Colonic mucosa (tissue), 4 donors: ENCODE results near the gene TNIK. TPM values are rescaled to one million over a fixed set of nuclear protein-coding genes. Genes with fewer than 3 reads are reported as not detected.

Source experiments
- DNase-seq: peaks from one replicate; pipeline ENCODE4 v3.0.0-alpha.2; 2020
- H3K27ac ChIP-seq: fragments of 200-600 bp; one replicate; pipeline ENCODE4 v1.8.0; 2021
- H3K27me3 ChIP-seq: fragments of 200-600 bp; one replicate; pipeline ENCODE4 v1.8.0; 2021
- H3K36me3 ChIP-seq: fragments of 200-600 bp; one replicate; pipeline ENCODE4 v1.8.0; 2021
- H3K4me1 ChIP-seq: fragments of 200-600 bp; one replicate; pipeline ENCODE4 v1.8.0; 2021; ENCODE audit warnings: mild to moderate bottlenecking
- H3K4me3 ChIP-seq: fragments of 200-600 bp; one replicate; pipeline ENCODE4 v1.8.0; 2021
- H3K9ac ChIP-seq, 2 donors: one replicate each; pipeline ENCODE4 v1.7.0; 2013; ENCODE audit warnings: control low read depth in 2 of 2, low read depth in 2 of 2, low read length in 2 of 2
- H3K9me3 ChIP-seq: fragments of 200-600 bp; one replicate; pipeline ENCODE4 v1.8.0; 2021
- intact Hi-C: fragments of 100-400 bp; cut with DNase I; formaldehyde crosslinking; loops from one replicate; pipeline ENCODE4 v1.14.1; 2022
- total RNA-seq, 2 donors: library from RNA; stranded (reverse); fragmentation: NEBNext Ultra II Directional in 1 of 2; extraction: Animal tissue kit (Norgen Biotek cat#: 25700) in 1 of 2; gene quantifications; one replicate each; pipeline ENCODE4 v1.2.1, GENCODE V29; 2021
- TF ChIP-seq, protein P1 (sequence below): fragments of 200-600 bp; IDR thresholded peaks from one replicate; pipeline ENCODE4 v1.8.0; 2022; ENCODE audit warnings: antibody characterized with exemption, mild to moderate bottlenecking
- donor health status: healthy.
- donor health status: DM: no; HTN: no; CAD: no.
- donor health status: DM: no; HTN: no; CAD: no.

The TNIK gene
- total RNA-seq, 2 donors from 2014 or later = 19.9 to 30.9 TPM

DNA sequence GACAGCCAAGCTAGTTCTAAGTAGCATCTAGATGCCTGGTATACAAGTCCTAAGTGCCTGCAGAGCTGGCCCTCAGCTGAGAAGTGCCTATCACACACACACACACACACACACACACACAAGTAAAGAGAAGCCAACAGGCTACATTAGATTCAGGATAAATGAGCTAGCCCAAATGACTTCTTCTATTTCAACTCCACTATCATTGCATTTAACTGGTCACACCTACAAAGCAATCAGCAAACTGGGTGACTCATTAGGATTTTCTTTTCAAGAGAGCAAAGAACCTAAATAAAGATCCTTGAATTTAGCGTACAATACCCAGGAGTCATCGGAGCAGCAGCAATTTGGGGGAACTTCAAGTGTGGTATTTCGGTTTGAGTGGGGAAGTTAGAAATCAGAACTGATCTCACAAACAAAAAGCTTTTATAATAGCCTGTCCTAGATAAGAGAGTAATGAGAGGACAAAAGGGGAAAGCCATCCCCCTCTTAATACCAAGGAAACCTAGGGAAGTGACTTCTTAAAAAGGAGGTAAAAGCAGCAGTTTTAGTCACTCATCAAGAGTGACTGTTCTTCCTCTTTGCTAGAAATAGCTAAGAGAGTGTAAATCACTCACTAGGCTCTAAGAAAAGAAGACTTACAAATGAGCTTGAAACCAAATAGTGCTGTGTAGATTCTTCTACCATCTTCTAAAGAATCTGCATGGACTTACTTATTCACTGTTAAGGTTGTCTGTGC is 112.7 kb downstream of the TNIK start:
- TF ChIP-seq, protein P1, sequence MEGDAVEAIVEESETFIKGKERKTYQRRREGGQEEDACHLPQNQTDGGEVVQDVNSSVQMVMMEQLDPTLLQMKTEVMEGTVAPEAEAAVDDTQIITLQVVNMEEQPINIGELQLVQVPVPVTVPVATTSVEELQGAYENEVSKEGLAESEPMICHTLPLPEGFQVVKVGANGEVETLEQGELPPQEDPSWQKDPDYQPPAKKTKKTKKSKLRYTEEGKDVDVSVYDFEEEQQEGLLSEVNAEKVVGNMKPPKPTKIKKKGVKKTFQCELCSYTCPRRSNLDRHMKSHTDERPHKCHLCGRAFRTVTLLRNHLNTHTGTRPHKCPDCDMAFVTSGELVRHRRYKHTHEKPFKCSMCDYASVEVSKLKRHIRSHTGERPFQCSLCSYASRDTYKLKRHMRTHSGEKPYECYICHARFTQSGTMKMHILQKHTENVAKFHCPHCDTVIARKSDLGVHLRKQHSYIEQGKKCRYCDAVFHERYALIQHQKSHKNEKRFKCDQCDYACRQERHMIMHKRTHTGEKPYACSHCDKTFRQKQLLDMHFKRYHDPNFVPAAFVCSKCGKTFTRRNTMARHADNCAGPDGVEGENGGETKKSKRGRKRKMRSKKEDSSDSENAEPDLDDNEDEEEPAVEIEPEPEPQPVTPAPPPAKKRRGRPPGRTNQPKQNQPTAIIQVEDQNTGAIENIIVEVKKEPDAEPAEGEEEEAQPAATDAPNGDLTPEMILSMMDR = no peak
- Histone ChIP-seq H3K9ac (no peak overlapping the region), H3K4me3 (no peak overlapping the region), H3K36me3 (no peaks in the 10 kb centered on the region), H3K4me1 (peaks cover 12% of the 10 kb centered on the region), H3K27me3 (no peaks in the 10 kb centered on the region), H3K9me3 (no peaks in the 10 kb centered on the region), H3K27ac (peak overlapping the region; percentile 23)
- no peak for DNase-seq
- intact Hi-C loops = no loop called here

DNA sequence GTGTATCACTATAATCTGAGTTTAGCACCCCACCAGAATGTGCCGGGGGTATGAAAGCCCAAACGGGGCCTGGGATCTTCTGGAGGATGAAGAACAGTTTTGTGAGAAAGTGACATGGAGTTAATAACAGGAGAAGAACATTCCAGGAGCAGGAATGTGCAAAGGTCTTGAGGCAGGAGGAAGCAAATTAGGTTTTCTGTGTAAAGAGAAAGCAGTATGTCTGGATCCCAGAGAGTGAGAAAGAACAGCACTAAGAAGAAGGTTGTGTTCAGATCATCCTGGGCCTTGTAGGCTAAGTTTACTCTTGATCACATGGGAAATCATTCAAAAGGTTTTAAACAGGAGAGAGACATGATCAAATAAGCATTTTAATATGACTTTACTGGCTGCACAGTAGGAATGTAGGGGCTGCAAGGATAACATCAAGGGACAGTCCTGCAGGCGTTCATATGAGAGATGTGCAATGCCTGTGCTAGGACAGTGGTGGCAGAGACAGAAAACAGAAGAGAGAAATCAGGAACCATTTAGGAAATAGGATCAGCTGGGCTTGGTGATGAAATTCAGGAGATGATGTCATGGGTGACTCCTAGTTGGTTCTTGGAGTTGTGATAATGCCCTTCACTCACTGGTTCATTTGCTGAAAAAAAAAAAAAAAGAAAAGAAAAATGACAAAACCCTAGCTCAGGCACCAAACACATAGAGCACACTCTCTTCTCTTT is 113.5 kb downstream of the TNIK start:
- Histone ChIP-seq H3K27ac (peak overlapping the region; percentile 23), H3K36me3 (no peaks in the 10 kb centered on the region), H3K9me3 (no peaks in the 10 kb centered on the region), H3K4me3 (no peak overlapping the region), H3K9ac (no peak overlapping the region), H3K27me3 (no peaks in the 10 kb centered on the region), H3K4me1 (peaks cover 12% of the 10 kb centered on the region)
- no peak for DNase-seq
- TF ChIP-seq, protein P1 = no peak
- intact Hi-C loops = no loop called here

DNA sequence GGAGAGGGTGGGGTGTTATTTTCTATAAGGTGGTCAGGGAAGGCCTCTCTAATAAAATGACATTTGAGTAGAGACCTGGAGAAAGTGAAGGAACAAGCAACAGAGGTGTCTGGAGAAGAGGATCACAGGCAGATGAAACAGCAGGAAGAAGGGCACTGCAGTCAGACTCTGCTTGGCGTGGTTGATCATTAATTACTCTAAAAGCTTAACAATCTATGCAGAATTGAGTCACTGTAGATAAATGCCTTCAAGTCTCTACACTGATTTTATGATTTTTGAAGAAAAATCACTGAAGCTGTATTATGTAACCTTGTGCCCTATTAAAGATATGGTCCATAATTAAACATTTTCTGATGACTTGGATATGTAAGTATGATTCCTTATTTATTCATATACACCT is 114.2 kb downstream of the TNIK start:
- DNase-seq = no peak
- Histone ChIP-seq H3K27ac (no peak overlapping the region), H3K36me3 (no peaks in the 10 kb centered on the region), H3K9me3 (no peaks in the 10 kb centered on the region), H3K4me3 (no peak overlapping the region), H3K9ac (no peak overlapping the region), H3K4me1 (peaks cover 12% of the 10 kb centered on the region), H3K27me3 (no peaks in the 10 kb centered on the region)
- TF ChIP-seq, protein P1 = no peak
- intact Hi-C loops = no loop called here

DNA sequence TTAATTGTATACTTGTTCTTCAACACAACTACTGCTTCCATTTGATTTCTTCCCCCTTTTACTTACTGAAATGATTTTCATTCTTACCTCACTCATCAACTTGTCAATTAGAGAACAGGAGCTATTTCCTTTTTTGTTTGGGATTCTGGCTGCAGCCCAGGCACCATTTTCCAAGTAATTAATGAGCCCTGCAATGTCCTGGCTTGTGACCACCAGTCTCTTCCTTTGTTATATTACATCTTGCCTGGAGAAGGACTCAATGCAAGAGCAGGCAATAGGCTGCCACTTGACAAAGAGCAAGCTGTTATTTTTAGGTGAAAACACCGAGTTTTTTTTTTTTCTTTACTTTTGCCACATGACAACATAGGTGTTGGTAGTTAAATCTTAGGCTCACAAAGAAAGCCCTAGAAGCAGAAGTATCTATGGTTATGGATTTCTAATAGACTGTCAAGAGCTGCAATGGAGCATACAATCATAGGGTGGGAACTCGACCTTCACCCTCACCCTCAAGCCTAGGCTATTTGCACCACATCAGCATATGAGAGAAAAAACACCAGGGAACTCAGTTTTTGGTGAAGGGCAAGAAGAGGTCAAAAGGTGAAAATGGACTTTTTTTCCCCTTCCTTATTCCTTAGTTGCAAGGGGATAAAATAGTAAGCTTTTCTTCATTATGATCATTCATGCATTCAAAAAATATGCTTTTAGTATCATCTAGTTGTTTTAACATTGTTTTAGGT is 114.9 kb downstream of the TNIK start:
- H3K27me3 ChIP-seq = no peaks in the 10 kb centered on the region
- TF ChIP-seq, protein P1 = no peak
- DNase-seq = no peak
- peaks cover 12% of the 10 kb centered on the region for H3K4me1 ChIP-seq
- H3K36me3 ChIP-seq = no peaks in the 10 kb centered on the region
- intact Hi-C loops = no loop called here
- H3K9me3 ChIP-seq = no peaks in the 10 kb centered on the region
- H3K27ac ChIP-seq = no peak overlapping the region
- no peak overlapping the region for H3K9ac ChIP-seq
- no peak overlapping the region for H3K4me3 ChIP-seq

DNA sequence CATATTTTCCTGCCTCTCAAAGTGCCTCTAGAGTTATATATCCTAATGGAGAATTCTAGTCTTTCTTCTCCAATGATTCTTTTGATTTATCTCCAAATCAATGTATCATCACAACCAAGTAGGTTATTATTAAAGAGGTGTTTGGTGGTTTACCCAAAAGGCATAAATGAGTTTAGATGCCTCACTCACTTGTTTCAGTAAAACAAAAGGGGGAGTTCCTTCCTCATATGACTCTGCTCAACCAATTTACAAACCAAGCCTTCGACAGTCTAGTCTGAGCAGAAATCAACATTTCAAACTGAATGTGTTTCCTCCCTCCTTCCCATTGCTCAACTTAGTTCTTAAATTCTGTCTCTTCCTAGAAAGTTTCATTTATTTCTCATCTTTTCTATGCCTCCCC is 116.5 kb downstream of the TNIK start:
- intact Hi-C loops = no loop called here
- H3K4me1 ChIP-seq = peaks cover 12% of the 10 kb centered on the region

More for the DNA sequence above, 116.5 kb downstream of the TNIK start:
- Histone ChIP-seq H3K27ac (no peak overlapping the region), H3K9me3 (no peaks in the 10 kb centered on the region), H3K9ac (no peak overlapping the region), H3K4me3 (no peak overlapping the region), H3K36me3 (no peaks in the 10 kb centered on the region), H3K27me3 (no peaks in the 10 kb centered on the region)
- TF ChIP-seq, protein P1 = no peak
- no peak for DNase-seq
